ENCODE data around the gene REPS2. TPM values are rescaled to one million over a fixed set of nuclear protein-coding genes. Genes with fewer than 3 reads are reported as not detected.

Gene REPS2
- total and polyA plus RNA-seq, 12 donors = 0.78 to 15.5 (median 6.3) TPM

DNA sequence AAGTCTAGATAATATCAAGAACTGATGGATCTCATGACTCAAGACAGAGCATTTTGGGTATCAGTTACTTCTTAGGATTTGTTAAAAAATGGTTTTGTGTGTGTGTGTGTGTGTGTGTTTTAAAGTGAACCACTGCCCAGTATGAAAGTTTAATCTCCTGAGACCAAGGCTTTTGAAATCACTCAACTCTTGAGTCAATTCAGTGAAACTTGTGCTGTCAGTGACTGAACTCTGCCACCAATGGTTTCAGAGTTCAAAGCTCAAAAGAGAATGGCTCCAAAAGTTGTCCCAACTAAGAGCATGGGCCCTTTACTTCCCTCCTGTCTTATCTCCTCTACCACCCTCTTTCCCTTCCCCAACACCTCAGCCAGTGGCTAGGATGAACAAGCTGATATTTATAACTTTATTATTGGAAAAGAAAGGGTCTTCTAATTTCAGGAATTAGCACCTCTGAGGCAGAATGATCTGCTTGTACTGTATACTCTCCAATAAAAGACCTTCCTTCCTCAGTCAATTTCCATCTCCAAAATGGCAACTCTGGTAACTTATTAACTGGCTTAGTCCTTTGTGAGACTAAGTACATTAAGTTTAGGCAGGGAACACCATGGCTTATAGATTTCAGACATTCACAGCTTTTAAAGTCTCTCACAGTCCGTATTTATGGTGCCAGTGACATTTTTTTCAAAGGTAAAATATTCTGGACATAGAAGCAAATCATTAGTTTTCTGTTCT lies 152.2 kb downstream of the REPS2 start:
- TF ChIP-seq, protein P1, sequence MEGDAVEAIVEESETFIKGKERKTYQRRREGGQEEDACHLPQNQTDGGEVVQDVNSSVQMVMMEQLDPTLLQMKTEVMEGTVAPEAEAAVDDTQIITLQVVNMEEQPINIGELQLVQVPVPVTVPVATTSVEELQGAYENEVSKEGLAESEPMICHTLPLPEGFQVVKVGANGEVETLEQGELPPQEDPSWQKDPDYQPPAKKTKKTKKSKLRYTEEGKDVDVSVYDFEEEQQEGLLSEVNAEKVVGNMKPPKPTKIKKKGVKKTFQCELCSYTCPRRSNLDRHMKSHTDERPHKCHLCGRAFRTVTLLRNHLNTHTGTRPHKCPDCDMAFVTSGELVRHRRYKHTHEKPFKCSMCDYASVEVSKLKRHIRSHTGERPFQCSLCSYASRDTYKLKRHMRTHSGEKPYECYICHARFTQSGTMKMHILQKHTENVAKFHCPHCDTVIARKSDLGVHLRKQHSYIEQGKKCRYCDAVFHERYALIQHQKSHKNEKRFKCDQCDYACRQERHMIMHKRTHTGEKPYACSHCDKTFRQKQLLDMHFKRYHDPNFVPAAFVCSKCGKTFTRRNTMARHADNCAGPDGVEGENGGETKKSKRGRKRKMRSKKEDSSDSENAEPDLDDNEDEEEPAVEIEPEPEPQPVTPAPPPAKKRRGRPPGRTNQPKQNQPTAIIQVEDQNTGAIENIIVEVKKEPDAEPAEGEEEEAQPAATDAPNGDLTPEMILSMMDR (IDR thresholded peaks at IDR 0.05) = no peak
- no peak for DNase-seq
- ATAC-seq = no peak
- WGBS, 2 donors = 84 to 100% methylated on average over 1 of the region's 1 CpG
- intact Hi-C loops (cut with DNase I) = no loop called here
- no peaks in the 10 kb centered on the region for H3K36me3 ChIP-seq
- no peaks in the 10 kb centered on the region for H3K9me3 ChIP-seq
- H3K4me1 ChIP-seq = no peaks in the 10 kb centered on the region
- no peak overlapping the region for H3K4me3 ChIP-seq
- peaks cover 0 to 9% (median 0%) of the 10 kb centered on the region in 7 donors for H3K27me3 ChIP-seq
- H3K27ac ChIP-seq = no peak overlapping the region

DNA sequence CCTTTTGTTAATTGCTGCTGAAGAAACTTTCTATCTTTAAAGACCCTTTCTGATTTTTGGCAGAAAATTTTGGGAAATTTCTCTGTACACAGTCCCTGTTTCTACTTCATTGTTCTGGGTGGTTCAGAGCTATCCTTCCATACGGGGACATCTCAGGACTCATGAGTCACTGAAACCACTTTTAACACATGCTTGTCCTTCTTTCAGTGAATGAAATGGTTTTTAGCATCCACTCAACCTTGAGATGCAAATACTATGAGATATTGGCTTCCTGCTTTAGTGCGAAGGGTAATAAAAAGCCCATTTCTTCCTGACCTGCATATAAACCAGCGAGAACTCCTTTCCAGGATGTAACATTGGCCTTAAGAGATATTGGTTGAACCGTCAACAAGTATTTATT lies 158.0 kb downstream of the REPS2 start:
- DNase-seq = no peak
- TF ChIP-seq, protein P1 (IDR thresholded peaks at IDR 0.05) = no peak
- intact Hi-C loops (cut with DNase I) = no loop called here
- 88 to 95% methylated on average over 4 of the region's 4 CpGs for WGBS, 2 donors
- no peaks in the 10 kb centered on the region for H3K9me3 ChIP-seq
- no peaks in the 10 kb centered on the region for H3K4me1 ChIP-seq
- H3K27me3 ChIP-seq = peaks cover 0 to 18% (median 0%) of the 10 kb centered on the region in 7 donors
- no peaks in the 10 kb centered on the region for H3K36me3 ChIP-seq
- no peak overlapping the region for H3K4me3 ChIP-seq
- H3K27ac ChIP-seq = no peak overlapping the region
- ATAC-seq = no peak

DNA sequence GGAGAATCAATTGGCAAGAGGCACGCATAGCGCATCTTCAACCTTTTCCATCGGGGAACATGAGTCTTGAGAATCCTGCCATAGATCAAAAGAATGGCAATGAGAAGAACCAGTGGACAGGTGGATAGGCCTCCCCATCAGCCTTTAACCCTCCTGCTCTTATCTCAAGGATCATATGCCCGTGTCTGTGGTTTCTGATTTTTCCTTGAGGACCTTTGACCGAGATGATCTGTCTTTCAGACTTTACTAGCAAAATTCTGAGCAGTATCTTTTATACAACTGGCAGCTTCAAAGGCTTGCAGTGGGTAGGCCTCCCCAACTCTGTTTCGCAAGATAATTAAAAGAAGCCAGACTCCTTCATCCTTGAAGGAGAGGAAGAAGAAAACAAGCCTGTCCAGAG lies 174.4 kb downstream of the REPS2 start:
- Histone ChIP-seq H3K27me3 (no peaks in the 10 kb centered on the region), H3K27ac (no peak overlapping the region), H3K36me3 (no peaks in the 10 kb centered on the region), H3K4me3 (no peak overlapping the region), H3K9me3 (no peaks in the 10 kb centered on the region), H3K4me1 (no peaks in the 10 kb centered on the region)
- TF ChIP-seq, protein P1 (IDR thresholded peaks at IDR 0.05) = no peak
- intact Hi-C loops (cut with DNase I) = no loop called here
- no peak for ATAC-seq
- DNase-seq = no peak
- WGBS, 2 donors = 87 to 88% methylated on average over 6 of the region's 6 CpGs

DNA sequence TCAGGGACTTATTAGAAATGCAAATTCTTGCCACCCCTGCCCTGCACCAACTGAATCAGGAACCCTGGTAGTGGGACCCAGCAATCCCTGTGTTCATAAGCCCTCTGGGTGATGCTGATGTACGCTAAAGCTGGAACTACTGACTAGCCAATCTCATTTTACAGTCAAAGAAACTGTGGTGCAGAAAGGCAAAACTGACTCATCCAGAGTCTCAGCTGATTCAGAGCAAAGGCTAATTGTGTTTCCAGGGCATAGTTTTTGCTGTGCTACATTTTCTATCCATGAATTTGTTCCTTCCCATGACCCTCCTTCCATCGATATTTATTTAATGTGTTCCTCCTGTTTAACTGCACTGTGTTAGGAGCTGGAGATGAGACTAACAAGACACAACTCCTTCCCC lies 207.5 kb downstream of the REPS2 start:
- intact Hi-C loops (cut with DNase I) = no loop called here
- Histone ChIP-seq H3K4me3 (no peak overlapping the region), H3K36me3 (no peaks in the 10 kb centered on the region), H3K4me1 (no peaks in the 10 kb centered on the region), H3K9me3 (no peaks in the 10 kb centered on the region), H3K27me3 (peaks cover 0 to 15% (median 0%) of the 10 kb centered on the region in 7 donors), H3K27ac (no peak overlapping the region)
- 91 to 94% methylated on average over 2 of the region's 2 CpGs for WGBS, 2 donors
- ATAC-seq (no peak), DNase-seq (no peak)
- TF ChIP-seq, protein P1 (IDR thresholded peaks at IDR 0.05) = no peak
